ENCODE results near the gene ANKRD13C.

ANKRD13C gene

DNA sequence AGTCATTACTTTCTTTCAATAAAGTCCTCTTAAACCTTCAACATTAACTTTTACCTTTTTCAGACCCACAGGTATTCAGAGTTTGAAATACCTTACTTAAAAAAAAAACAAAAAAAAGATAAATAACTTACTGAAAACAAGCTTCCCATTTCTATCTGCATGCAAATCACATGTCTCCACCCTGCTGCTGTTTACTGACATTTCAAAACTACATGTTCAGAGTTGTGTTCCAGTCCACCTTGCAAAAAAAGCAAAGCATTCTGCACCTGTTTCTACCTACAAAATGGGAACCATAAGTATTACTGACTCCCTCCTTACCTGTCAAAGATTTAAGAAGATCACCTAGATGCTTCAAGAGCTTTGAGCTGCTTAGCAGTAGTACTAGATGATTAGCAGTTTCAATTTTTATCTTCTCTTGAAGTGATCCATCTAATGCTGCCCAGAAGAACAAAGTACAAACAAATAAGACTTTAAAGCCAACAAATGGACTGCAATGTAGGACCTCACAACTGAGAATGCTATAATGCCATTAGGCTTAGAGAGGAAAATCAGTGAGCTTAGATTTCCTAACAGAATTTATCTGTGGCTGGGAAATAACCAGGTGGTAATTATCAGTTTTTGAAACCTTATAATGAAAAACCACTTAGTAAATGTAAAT lies 61.2 kb downstream of the ANKRD13C start:
- no peak for DNase-seq (ENCODE audit: low read depth)

DNA sequence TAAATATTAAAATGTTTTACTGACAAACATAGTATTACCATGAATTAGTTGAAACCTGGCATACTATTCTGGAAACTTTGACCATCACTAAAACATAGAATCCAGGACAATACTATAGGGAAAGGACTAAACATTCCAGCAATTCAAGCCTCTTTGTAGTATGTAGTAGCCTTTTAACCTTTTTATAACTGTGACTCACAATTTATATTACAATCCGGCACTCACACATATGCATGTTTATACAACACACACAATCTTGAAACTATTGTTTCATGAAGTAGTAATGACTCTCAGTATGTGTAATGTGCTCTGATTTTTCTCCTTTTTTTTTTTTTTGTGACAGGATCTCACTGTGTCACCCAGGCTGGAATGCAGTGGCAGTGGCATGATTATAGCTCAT lies 64.3 kb downstream of the ANKRD13C start:
- DNase-seq (ENCODE audit: low read depth) = no peak

DNA sequence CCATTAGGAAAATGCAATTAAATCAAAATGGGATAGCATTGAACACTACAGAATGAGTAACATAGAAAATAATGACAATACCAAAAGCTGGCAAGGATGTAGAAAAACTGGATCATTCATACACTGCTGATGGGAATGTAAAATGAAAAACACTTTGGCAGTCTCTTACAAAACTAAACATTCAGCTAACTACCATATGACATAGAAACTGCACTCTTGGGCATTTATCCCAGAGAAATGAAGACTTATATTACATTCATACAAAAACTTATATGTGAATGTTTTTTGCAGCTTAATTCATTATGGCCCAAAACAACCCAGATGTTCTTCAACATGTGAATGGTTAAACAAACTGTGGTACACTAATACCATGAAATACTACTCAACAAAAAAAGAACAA lies 66.4 kb downstream of the ANKRD13C start:
- DNase-seq (ENCODE audit: low read depth) = no peak

DNA sequence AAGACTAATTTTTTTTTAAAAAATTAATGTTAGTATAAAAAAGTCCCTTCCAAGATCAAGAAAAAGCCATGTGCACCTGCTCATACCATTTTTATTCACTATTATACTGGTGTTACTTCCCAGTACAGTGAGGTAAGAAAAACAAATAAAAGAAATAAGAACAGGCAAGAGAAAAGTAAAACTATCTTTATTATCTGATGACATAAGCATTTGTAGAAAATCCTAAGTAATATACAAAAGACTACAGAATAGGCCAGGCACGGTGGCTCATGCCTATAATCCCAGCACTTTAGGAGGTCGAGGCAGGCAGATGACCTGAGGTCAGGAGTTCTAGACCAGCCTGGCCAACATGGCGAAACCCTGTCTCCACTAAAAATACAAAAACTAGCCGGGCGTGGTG lies 68.1 kb downstream of the ANKRD13C start:
- DNase-seq (ENCODE audit: low read depth) = no peak

DNA sequence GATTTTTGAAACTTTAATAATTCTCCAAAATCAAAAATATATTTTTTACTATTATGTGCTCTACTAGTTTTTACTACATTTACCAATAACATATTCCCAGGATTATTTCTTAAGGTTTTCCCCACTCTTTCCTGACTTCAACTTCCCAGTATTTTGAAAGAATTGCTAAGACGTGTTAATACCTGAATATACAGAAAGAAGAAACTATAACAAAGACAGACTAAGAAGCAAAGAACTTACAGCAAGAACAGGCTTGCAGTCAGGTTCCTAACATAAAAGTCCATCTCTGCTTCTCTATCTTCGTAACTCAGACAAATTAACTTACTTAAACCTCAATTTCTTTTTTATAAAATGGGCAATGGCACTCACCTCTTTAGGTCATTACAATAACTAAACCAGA lies 70.2 kb downstream of the ANKRD13C start:
- DNase-seq (ENCODE audit: low read depth) = no peak

DNA sequence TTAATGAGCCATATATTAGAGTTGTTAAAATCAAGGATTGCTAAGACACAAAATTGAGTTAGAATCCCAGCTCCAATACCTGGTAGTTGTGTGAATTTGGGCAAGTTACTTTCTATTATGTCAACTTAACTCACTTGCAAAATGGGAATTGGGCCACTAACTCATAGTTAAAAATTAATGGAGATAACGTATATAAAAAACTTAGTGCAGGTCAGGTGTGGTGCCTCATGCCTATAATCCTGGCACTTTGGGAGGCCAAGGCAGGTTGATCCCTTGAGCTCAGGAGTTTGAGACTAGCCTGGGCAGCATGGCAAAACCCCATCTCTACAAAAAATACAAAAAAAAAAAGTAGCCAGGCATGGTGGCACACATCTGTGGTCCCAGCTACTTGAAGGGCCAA lies 75.8 kb downstream of the ANKRD13C start:
- DNase-seq (ENCODE audit: low read depth) = no peak

DNA sequence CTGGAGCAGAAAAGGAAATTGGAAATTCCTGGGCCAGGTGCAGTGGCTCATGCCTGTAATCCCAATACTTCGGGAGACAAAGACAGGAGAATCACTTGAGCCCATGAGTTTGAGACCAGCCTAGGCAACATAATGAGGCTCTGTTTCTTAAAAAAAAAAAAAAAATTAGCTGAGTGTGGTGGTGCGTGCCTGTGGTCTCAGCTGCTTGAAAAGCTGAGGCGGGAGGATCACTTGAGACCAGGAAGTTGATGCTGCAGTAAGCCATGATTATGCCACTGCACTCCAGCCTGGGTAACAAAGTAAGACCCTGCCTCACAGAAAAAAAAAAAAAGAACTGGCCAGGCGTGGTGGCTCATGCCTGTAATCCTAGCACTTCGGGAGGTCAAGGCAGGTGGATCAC lies 76.6 kb downstream of the ANKRD13C start:
- DNase-seq (ENCODE audit: low read depth) = no peak

DNA sequence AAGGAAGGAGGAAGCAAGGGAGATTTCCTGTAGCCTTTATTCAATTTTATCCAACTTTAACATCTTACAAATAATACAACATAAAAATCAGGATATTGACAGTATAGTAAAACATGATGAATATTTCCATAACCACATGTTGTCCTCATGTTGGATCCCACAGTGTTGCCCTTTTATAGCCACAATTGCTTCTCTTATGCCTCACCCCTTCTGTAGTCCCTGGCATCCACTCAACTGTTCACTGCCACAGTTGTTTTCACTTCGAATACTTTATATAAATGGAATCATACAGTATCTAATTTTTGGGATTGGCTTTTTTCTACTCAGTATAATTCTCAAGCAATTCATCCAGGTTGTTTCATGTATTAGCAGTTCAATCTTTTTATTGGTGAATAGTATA lies 88.6 kb downstream of the ANKRD13C start:
- no peak for DNase-seq (ENCODE audit: low read depth)

DNA sequence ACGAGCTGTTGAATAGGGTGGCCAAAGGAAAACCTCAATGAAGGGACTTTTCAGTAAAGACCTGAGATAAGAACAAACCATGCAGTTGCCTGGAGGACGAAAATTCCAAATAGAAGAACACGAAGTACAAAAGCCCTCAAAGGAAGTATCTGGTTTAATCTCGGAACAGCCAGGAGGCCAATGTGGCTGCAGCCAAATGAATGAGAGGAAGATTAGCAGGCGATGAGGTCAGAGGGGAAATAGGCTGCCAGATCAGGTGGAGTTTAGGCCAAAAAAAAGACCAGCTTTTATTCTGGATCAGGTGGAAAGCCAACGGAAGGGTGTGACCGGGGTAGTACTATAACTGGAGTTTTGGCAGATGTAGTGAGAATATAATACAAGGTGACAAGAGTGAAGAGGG lies 89.7 kb downstream of the ANKRD13C start:
- DNase-seq (ENCODE audit: low read depth) = no peak

DNA sequence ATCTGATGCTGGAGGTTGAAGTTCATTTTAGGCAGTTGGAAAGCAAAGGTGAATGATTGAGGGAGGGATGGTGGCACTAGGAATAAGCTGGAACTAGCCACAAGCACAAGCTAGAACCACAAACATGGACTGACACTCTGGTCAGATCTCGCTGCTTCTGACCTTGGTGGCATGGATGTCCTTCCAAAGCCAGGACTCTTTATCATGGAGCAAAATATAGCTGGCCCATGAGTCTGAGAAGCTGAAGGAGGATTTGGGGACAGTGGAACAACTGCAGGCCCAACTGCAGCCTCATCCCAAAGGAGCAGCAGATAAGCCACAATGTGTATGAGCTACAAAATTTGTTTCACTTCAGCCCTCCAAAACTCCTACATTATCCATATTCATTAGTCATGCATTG lies 97.9 kb downstream of the ANKRD13C start:
- no peak for DNase-seq (ENCODE audit: low read depth)

DNA sequence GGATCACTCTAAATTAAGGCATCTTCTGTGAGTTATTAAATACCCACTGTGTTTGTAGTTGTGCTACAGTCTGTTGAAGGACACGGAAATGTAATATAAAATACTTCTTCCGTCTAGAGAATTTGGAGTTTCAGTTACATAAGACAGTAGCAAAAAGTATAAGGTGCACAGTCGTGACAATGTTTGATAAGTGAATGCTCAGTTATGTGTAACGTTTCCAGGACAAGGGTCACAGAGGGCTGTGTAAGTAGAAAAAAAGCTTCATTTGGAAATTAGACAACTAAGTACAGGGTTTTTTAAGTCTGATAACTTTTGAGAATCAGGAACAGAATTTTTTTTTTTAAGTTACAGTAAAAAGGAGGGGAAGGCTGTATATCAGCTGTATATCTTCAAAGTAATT lies 105.8 kb downstream of the ANKRD13C start:
- DNase-seq (ENCODE audit: low read depth) = no peak

DNA sequence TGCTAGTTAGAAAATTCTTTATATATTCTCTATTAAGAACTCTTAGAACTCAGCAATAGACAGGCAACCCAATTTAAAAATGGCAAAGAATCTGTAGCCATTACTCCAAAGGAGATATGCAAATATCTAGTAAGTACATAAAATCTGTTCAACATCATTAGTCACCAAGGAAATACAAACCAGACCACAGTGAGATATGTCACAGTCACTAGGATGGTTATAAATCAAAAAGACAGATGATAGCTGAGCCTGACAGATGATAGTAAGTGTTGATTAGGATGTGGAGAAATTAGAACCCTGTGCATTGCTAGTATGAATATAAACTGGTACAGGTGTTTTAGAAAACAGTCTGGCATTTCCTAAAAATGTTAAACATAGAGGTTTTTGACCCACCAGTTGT lies 106.8 kb downstream of the ANKRD13C start:
- DNase-seq (ENCODE audit: low read depth) = no peak

DNA sequence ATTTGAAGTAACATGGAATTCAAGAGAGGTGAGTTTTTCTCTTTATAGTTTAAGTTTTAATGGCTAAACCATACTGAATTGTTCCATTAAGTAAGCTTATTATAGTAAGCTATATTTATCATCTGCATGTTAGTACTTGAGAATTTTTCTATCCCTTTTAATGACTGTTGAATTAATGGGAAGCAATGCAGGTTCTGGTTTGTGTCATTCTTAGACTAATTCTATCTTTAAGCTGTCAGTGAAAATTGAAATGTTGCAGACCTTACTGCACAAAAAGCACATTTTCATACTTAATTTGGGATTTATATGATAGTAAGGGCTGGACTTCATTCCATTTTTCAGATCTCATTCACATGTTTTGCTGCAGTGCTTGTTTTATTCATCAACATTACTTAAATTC lies 107.4 kb downstream of the ANKRD13C start:
- no peak for DNase-seq (ENCODE audit: low read depth)

DNA sequence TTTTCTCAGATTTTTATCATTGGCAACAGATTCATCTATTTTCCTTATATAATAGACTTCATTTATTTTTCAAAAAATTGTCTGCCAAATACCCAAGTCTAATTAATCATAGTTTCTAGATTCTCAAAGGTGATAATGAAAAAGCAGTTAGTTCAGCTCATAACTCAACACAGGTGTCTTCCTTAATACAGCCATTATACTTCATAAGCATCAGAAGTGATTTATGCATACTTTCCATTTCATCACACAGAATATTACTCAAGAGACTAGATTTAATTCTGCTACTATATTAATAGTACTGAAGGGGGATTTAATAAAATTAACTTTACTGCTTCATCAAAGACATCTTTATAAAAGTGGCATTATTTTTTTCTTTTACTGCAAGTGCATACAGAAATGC lies 114.6 kb downstream of the ANKRD13C start:
- DNase-seq (ENCODE audit: low read depth) = no peak

DNA sequence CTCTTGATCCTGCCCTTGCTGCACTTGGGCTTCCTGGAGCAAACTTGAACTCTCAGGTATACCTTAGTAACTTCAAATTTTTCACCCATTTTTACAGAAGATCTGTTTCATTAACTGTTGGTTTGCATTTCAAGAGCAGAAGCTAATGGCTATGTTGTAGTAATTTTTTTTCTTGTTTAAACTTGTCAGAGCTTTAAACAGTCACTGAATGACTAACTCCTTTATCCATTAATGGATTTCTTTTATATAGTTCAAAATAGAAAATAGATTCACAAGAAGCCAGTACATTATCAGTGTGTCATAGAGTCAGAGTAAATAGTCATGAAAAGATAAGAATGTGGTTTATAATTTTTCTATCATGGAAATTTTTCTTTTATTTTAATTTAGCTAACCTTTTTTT lies 119.8 kb downstream of the ANKRD13C start:
- no peak for DNase-seq (ENCODE audit: low read depth)

DNA sequence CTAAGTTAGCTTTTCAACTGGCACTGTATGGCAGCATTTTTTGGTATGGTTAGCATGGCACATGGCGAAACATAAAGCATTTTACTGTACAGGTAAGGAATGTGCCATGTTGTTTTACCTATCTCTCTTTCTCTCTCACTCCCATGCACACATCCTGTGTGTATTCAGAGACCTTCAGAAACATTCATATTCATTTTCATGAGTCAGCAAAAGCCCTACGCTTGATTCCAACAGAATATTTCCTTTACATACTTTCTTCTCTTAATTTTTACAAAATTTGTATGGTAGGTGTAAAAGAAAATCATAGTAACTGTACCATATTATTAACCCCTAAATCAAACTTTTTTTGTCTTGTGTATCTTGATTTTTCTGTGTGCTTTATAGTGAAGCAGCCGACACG lies 123.0 kb downstream of the ANKRD13C start:
- no peak for DNase-seq (ENCODE audit: low read depth)

DNA sequence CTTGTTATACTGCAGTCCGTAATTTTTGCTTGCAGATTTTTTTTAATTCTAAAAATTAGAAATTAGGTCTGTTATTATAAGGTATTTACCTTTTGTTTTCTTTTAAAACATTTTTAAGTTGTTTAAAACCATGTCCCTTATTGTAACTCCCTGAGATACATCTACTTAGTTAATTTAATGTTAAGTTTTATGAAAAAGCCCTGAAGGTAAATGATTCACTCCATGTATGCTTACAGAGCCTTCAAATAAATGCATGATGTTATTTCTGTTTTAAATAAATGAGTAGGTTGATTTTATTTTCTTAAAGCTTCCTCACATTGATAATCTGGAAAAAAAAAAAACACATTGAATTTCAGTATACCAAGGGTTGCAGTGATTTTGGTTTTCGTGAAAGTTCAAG lies 125.9 kb downstream of the ANKRD13C start:
- DNase-seq (ENCODE audit: low read depth) = no peak

DNA sequence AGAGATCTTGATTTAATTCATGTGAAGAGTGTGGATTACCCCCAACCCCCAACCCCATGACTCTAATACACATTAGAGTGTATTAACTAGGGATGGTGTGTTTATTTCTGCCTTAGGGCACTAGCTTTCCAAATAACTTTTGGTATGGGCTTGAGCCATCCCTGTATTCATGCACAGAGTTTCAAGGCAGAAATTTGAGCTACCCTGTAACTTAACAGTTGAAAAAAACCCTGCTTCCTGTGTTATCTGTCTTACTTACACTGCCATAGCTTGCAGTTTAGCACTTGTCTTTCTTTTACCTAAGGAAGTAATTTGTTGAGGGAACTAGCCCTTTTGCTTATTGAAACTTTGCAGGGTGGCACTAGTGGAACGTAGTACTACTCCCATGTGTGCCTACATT lies 127.1 kb downstream of the ANKRD13C start:
- no peak for DNase-seq (ENCODE audit: low read depth)

DNA sequence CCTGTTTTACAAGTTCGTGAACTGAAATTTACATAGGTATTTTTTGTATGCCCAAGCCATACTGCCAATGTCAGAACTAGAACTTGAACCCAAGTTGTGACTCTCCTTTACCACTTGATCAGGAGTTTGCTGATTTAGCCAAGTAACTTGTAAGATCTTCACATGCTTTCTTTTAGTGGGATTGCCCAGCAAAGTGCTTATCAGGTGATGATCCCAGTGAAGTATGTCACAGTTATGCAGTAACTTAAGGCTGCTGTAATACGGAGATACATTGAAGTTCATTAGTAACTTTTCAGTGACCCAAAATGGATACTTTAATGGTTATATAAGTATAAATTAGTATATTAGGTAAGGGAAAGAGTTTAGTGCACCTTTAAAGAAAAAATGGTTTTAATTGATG lies 129.6 kb downstream of the ANKRD13C start:
- DNase-seq (ENCODE audit: low read depth) = no peak

DNA sequence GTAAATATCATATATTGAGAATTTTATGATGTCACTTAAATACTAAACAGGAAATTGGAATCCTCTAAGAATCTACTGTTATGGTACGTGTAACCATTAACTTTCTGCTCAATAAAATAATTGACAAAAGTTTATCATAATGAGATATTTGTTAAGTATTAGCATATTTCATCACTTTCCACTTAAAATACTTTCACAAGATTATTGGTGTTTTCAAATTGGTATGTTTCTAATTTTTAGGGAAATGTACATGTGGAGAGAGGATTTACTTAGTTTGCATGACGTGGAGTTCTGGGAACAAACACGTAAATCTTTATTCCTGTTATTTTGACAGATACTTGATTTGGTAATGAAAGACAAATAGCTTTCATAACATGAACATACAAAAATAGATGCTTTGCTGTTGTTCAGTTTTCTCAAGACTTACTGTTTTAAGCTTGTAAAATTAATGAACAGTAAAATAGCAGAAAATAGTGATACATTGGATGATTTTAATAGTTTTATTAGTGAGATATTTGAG lies 131.7 kb downstream of the ANKRD13C start:
- DNase-seq (ENCODE audit: low read depth) = no peak

DNA sequence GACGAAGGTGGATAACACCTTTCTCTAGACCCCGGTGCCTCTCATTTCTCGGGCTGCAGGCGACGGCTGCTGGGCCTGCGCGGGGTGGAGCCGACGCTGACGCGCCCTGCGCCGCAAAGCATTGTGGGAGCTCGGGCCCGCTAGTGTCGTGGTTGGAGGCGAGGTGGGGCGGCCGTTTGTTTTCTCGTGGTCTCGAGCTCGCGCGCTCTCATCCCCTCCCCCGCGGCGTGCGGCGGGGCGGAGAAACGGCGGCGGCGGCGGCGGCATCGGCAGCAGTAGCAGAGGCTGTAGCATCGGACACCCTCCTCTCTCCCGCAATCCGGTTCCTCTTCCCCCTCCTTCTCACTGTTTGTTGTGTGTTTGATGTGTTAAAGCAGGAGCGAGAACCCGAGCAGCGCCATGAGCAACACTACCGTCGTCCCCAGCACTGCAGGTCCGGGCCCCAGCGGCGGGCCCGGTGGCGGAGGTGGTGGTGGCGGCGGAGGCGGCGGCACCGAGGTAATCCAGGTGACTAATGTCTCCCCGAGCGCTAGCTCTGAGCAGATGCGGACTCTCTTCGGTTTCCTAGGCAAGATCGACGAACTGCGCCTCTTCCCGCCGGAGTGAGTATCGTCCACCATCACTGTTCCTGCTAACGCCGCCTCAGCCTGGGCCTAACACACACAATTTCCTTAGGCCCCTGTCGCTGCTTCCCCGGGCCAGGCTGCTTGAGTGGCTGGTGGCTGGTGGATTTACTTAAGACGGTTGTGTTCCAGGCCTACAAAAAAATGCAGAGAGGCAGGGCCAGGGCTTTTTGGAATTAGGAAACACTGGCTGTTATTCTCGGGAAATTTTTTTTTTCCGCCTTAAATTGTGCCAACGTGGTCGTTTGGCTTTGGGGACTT lies 133.0 kb downstream of the ANKRD13C start, which contains the start of gene SRSF11:
SRSF11 (plus strand) TSS at position 143 of the 884 bp plus-strand sequence; CDS start at position 400, 257 bp downstream.
- peak; percentile 95 for DNase-seq (ENCODE audit: low read depth)

DNA sequence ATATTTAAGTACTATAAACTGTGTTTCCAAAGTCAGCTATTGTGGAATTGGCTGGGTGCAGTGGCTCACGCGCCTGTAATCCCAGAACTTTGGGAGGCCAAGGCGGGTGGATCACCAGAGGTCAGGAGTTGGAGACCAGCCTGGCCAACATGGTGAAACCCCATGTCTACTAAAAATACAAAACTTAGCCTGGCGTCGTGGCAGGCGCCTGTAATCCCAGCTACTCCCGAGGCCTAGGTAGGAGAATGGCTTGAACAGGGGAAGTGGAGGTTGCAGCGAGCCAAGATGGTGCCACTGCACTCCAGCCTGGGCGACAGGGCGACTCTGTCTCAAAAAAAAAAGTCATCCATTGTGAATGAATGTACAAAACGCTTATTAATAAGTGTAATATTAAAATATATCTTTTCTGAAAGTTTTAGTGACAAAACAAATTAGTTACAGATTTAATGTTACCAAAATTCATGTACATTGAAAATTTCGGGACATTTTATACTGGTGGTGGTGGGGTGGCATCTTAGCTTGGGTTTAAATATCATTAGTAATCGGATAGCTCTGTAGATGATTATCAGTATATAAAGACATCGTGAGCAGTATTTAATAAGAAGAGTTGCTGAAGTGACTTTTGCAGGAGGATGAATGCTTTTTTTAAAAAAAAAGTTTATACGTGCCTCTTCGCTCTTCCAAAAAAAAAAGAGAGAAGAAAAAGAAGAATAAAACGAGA lies 133.8 kb downstream of the ANKRD13C start:
- no peak for DNase-seq (ENCODE audit: low read depth)

DNA sequence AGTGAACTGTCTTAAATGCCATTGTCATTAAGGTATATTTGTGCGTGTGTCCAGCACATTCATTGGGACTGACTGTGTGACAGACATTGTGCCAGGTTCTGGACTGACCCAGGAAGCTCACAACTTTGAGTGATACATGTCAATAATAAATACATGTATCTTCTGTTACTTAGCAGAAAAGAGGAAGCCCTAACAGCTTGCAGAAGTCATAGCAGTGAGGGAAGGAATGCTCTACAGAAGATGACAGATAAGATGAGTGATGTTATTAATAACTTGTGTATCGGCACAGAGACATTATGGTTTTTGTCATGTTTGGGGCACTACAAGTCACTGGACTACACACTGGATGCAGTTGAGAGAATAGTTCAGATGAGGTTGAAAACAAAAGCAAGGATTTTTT lies 134.5 kb downstream of the ANKRD13C start:
- DNase-seq (ENCODE audit: low read depth) = no peak
